GM12872 (cell line): ENCODE data around the gene PLCB1.

ENCODE experiments used
- TF ChIP-seq, protein P1 (sequence below): IDR thresholded peaks from 3 replicates; pipeline ENCODE4 v1.5.1; 2011; ENCODE audit warnings: low read depth, mild to moderate bottlenecking, low read length, moderate library complexity; ENCODE audit not compliant: insufficient read depth

Gene PLCB1

DNA sequence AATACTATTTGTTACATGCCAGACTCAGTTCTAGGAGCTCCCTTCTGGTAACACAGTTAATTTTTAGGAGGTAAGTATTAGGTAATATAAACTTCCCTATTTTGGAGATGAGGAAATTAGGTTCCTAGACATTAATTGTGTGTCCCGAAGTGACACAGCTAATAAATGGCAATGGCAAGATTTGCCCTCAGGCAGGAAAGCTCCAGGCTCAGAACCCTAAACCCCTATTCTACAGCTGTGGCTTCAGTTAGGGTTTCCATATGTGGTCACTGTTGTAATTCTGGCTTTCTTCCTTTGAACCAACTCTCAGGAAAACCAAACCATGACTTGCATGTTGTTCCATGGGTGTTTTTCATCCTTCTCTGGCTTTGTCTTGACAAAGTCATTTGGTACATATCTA lies 188.2 kb downstream of the PLCB1 start:
- TF ChIP-seq, protein P1, sequence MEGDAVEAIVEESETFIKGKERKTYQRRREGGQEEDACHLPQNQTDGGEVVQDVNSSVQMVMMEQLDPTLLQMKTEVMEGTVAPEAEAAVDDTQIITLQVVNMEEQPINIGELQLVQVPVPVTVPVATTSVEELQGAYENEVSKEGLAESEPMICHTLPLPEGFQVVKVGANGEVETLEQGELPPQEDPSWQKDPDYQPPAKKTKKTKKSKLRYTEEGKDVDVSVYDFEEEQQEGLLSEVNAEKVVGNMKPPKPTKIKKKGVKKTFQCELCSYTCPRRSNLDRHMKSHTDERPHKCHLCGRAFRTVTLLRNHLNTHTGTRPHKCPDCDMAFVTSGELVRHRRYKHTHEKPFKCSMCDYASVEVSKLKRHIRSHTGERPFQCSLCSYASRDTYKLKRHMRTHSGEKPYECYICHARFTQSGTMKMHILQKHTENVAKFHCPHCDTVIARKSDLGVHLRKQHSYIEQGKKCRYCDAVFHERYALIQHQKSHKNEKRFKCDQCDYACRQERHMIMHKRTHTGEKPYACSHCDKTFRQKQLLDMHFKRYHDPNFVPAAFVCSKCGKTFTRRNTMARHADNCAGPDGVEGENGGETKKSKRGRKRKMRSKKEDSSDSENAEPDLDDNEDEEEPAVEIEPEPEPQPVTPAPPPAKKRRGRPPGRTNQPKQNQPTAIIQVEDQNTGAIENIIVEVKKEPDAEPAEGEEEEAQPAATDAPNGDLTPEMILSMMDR = no peak

DNA sequence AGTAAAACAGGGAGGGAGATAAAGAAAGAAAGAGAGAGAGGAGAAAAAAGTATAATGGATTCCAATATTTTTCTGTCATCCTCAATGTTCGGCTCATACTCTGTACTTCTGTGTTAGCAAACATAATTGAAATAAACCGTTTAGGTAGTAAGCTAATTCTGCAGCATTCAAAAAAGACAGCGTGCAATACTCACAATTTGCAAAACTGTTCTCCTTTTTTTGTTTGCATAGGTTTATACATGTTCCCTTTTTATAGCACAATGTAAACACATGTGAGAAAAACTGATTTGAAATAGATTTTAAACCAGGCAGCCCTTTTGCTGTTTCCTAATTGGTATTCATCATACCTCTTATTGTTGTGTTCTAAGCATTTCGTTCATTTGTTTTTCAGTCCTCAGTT lies 188.9 kb downstream of the PLCB1 start:
- TF ChIP-seq, protein P1 = no peak

DNA sequence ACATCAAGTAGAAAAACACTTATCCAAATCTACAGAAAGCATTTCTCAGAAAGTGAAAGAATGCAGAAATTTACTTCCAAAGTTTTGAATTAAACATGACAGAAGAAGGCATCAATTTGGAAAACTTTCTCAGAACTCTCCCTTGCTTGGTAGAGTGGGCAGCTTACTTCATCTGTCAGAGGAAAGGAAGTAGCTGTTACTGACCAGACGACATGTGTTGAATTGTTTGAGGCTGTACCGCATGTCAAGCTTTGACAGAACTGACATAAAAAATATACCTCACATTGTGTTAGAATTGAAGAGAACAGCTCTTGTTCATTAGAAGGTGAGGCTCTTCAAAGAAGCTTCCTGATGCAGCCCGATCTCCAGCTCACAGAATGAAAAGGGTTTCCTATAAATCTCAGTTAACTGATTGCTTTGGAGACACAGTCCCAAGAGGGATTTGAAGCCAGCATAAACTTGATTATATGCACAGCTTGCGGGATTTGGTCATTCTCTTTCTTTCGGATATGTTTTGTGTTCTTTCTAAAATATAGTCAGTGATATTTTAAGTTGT lies 190.7 kb downstream of the PLCB1 start:
- TF ChIP-seq, protein P1 = no peak

DNA sequence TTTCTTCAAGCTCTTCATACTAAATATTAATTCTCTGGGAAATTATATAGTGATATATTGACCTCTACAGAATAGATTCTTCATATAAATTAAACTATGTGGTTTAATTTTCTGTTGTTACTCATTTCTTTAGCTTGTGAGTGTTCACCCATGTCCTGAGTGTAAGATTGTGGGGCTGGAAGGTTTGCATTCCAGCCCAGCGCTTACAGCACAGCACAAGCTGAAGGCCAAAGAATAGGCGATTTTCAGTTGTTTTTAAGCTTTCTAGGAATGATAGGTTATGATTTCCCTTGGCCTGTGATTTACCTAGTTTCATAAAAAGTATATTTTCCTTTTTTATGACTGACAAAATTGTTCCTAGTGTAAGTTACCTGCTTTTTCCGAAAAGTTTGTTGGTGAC lies 194.1 kb downstream of the PLCB1 start:
- TF ChIP-seq, protein P1 = no peak

DNA sequence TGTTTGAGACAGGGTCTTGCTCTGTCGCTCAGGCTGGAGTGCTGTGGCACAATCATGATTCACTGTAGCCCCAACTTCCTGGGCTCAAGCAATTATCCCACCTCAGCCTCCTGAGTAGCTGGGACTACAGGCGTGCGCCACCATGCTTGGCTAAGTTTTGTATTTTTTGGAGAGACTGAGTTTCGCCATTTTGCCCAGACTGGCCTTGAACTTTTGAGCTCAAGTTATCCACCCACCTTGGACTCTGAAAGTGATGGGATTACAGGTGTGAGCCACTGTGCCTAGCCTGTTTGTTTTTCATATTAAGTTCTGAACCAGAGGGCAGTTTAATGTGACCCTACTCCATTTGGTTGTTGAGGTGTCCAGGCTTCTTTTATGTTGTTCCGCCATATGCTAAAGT lies 194.8 kb downstream of the PLCB1 start:
- TF ChIP-seq, protein P1 = no peak

DNA sequence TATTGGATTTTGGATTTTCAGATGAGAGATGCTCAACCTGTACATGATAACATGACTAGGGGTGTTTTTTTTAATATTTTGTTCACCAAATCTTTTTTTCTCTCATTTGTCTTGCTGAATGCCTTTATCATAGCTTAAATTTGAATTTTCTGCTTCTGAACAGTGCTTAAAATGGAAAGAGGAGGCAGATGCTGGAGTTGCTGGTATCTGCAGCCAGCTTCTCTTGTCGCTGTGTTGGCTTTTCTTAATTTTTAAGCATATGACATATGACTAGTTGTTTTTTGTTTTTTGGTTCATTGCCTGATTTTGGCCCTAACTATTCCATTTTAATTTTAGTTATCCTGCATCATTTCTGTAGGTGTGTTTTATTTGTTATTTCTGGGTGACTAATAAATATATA lies 196.1 kb downstream of the PLCB1 start:
- TF ChIP-seq, protein P1 = no peak

DNA sequence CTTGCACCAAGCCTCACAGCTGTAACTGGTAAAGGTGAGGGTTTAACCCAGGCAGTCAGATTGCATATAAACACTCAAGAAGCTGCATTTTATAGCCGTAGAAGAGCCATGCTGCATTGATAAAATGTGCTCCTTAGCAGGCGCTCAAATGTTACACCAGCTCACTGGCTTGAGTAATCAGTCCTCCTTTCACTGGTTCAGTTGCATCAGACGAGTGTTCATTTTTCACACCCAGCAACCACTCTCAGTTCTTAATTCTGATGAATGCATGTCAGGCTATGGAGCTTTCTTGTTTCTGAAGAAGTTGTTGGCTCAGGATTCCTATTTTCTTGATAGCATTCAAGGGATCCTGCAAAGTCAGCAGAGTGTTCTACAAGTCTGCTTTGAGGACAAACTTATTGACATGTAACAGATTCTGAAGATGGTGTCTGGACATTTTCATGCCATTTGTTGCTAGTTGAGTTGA lies 198.3 kb downstream of the PLCB1 start:
- TF ChIP-seq, protein P1 = no peak
